Trophoblast cell (in vitro differentiated cells and primary cell): Measurements from ENCODE around the gene DISP3.

Experiments used
- DNase-seq, 2 donors: peaks; one replicate each; pipeline ENCODE4 v3.0.0-alpha.2; 2016
- H2AFZ ChIP-seq: 2 replicates; pipeline ENCODE4 v1.6.1; 2013; ENCODE audit warnings: low read length, moderate library complexity, mild to moderate bottlenecking; ENCODE audit not compliant: insufficient read depth, poor library complexity
- H2AK5ac ChIP-seq: 2 replicates; pipeline ENCODE4 v1.6.1; 2013; ENCODE audit warnings: mild to moderate bottlenecking, low read length
- H2BK120ac ChIP-seq: 2 replicates; pipeline ENCODE4 v1.6.1; 2013; ENCODE audit warnings: low read length, mild to moderate bottlenecking, moderate library complexity; ENCODE audit not compliant: insufficient read depth, poor library complexity
- H2BK12ac ChIP-seq: 2 replicates; pipeline ENCODE4 v1.6.1; 2013; ENCODE audit warnings: mild to moderate bottlenecking, low read length, moderate library complexity
- H2BK5ac ChIP-seq: 2 replicates; pipeline ENCODE4 v1.6.1; 2013; ENCODE audit warnings: low read length, low read depth, moderate library complexity, mild to moderate bottlenecking; ENCODE audit not compliant: poor library complexity
- H3K14ac ChIP-seq: 2 replicates; pipeline ENCODE4 v1.6.1; 2013; ENCODE audit warnings: mild to moderate bottlenecking, low read length
- H3K18ac ChIP-seq: 2 replicates; pipeline ENCODE4 v1.6.1; 2013; ENCODE audit warnings: mild to moderate bottlenecking, low read length
- H3K23ac ChIP-seq: 2 replicates; pipeline ENCODE4 v1.6.1; 2013; ENCODE audit warnings: low read length
- H3K27ac ChIP-seq: 2 replicates; pipeline ENCODE4 v1.5.1; 2013; ENCODE audit warnings: low read depth, mild to moderate bottlenecking, inconsistent platforms, low read length, moderate library complexity
- H3K27me3 ChIP-seq: 2 replicates; pipeline ENCODE4 v1.6.1; 2013; ENCODE audit warnings: inconsistent platforms, mild to moderate bottlenecking, low read length, moderate library complexity; ENCODE audit not compliant: insufficient read depth
- H3K36me3 ChIP-seq, 2 experiments: 1 replicate in 1 of 2; 2 replicates in 1 of 2; pipeline ENCODE4 v1.6.1; 2013; ENCODE audit warnings: low read length in 2 of 2, mild to moderate bottlenecking in 2 of 2, moderate library complexity in 1 of 2; ENCODE audit not compliant: insufficient read depth in 2 of 2, control insufficient read depth in 1 of 2
- H3K4ac ChIP-seq: 2 replicates; pipeline ENCODE4 v1.6.1; 2013; ENCODE audit warnings: low read depth, mild to moderate bottlenecking, low read length, moderate library complexity
- H3K4me1 ChIP-seq, 2 experiments: 1 replicate in 1 of 2; 2 replicates in 1 of 2; pipeline ENCODE4 v1.6.1; 2013; ENCODE audit warnings: low read length in 2 of 2, mild to moderate bottlenecking in 2 of 2, moderate library complexity in 1 of 2; ENCODE audit not compliant: insufficient read depth in 2 of 2, control insufficient read depth in 1 of 2
- H3K4me2 ChIP-seq: 2 replicates; pipeline ENCODE4 v1.6.1; 2013; ENCODE audit warnings: inconsistent platforms, mild to moderate bottlenecking, low read length, moderate library complexity
- H3K4me3 ChIP-seq: 2 replicates; pipeline ENCODE4 v1.5.1; 2013; ENCODE audit warnings: mild to moderate bottlenecking, low read depth, low read length, inconsistent platforms
- H3K79me1 ChIP-seq: one replicate; pipeline ENCODE4 v1.6.1; 2013; ENCODE audit warnings: low read length
- H3K79me2 ChIP-seq: 2 replicates; pipeline ENCODE4 v1.6.1; 2013; ENCODE audit warnings: low read length, mild to moderate bottlenecking; ENCODE audit not compliant: control insufficient read depth, insufficient read depth, poor library complexity
- H3K9ac ChIP-seq: 2 replicates; pipeline ENCODE4 v1.6.1; 2013; ENCODE audit warnings: mild to moderate bottlenecking, low read length
- H3K9me3 ChIP-seq: 2 replicates; pipeline ENCODE4 v1.6.1; 2013; ENCODE audit warnings: low read depth, mild to moderate bottlenecking, control low read depth, inconsistent platforms, low read length; ENCODE audit not compliant: insufficient read depth
- H4K12ac ChIP-seq: 2 replicates; pipeline ENCODE4 v1.6.1; 2013; ENCODE audit warnings: low read depth, mild to moderate bottlenecking, low read length, moderate library complexity
- H4K8ac ChIP-seq: 2 replicates; pipeline ENCODE4 v1.6.1; 2013; ENCODE audit warnings: low read depth, mild to moderate bottlenecking, low read length, moderate library complexity
- H4K91ac ChIP-seq: one replicate; pipeline ENCODE4 v1.6.1; 2013; ENCODE audit warnings: low read depth, mild to moderate bottlenecking, low read length, moderate library complexity
- WGBS: extraction: QIAGEN DNeasy Blood & Tissue Kit; methylation state at CpG from one replicate; pipeline ENCODE4 v1.1.7; 2013; ENCODE audit warnings: missing lambda C conversion rate; ENCODE audit not compliant: insufficient read length, insufficient coverage; ENCODE audit errors: extremely low coverage; 5-methylcytosine and 5-hydroxymethylcytosine counted together

The DISP3 gene

DNA sequence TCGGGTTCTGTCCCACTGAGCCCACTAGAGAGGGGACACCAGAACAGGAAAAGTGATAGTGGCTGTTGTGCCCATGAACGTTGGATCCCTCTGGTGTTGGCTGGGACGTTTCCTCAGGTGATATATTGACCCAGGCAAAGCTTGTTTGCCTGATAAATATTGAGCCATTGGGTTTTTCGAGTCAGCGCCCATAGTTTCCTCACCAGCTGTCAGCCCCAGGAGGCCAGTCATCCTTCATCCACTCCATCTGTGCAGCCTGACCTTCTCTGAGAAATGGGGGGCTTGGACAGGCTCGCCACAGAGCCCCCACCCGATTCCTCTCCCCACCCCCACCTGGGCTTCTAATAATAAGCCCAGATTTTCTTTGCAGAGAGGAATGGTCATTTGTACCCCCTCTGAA lies 13.3 kb downstream of the DISP3 start:
- Histone ChIP-seq H3K27ac (no peak overlapping the region), H3K27me3 (peaks cover 3% of the 10 kb centered on the region), H3K9ac (no peak overlapping the region), H4K12ac (no peak overlapping the region), H4K91ac (no peak overlapping the region), H3K23ac (no peak overlapping the region), H3K14ac (no peak overlapping the region), H4K8ac (no peak overlapping the region), H3K4me3 (no peak overlapping the region), H2BK120ac (no peak overlapping the region), H2AFZ (no peak overlapping the region), H2BK5ac (no peak overlapping the region), H3K79me1 (no peaks in the 10 kb centered on the region), H2BK12ac (no peak overlapping the region), H3K36me3 (no peaks in the 10 kb centered on the region), H3K79me2 (no peaks in the 10 kb centered on the region), H3K18ac (no peak overlapping the region), H3K4me1 (no peaks in the 10 kb centered on the region), H3K9me3 (no peaks in the 10 kb centered on the region), H3K4ac (no peak overlapping the region), H2AK5ac (no peak overlapping the region), H3K4me2 (no peak overlapping the region)
- no peak for DNase-seq
- WGBS, result no CpG with 5 or more reads among the region's 7 CpGs

DNA sequence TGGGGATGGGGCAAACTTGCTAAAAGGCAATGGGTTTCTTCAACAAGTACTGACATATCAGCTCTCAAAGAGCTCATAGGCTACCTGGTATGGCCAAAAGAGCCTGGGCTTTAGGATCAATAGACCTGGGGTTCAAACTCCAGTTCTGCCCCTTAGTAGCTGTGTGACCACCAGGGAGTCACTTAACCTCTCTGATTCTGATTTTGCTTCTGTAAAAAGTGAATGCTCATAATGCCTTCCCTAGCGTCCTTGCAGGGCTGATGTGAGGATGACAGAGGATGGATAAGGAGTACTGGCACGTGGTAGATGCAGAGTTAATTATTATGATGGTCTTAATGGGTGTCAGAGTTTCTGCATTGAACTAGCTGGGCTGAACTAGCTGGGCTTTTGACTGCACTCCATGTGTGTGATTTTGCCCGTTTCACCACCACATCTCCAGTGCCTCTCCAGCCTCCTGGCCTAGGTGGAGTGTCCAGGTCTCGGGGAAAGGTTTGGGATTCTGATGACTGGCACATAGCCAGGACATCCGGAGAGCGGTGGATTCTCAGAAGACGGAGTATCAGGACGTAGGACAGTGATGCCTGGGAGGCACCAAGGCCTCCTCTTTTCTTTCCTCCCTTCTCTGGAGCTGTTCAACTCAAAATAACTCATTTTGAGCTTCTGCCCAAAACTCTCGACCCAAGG lies 15.2 kb downstream of the DISP3 start:
- Histone ChIP-seq H3K23ac (no peak overlapping the region), H2BK5ac (no peak overlapping the region), H3K4me2 (no peak overlapping the region), H3K14ac (no peak overlapping the region), H3K79me1 (no peaks in the 10 kb centered on the region), H3K4ac (no peak overlapping the region), H3K36me3 (no peaks in the 10 kb centered on the region), H3K4me3 (no peak overlapping the region), H2BK120ac (no peak overlapping the region), H4K12ac (no peak overlapping the region), H3K79me2 (no peaks in the 10 kb centered on the region), H3K27me3 (peaks cover 3% of the 10 kb centered on the region), H3K27ac (no peak overlapping the region), H3K9ac (no peak overlapping the region), H2AFZ (no peak overlapping the region), H2BK12ac (no peak overlapping the region), H4K91ac (no peak overlapping the region), H3K4me1 (no peaks in the 10 kb centered on the region), H2AK5ac (no peak overlapping the region), H3K9me3 (no peaks in the 10 kb centered on the region), H4K8ac (no peak overlapping the region), H3K18ac (no peak overlapping the region)
- DNase-seq, result no peak
- WGBS, result no CpG with 5 or more reads among the region's 9 CpGs

DNA sequence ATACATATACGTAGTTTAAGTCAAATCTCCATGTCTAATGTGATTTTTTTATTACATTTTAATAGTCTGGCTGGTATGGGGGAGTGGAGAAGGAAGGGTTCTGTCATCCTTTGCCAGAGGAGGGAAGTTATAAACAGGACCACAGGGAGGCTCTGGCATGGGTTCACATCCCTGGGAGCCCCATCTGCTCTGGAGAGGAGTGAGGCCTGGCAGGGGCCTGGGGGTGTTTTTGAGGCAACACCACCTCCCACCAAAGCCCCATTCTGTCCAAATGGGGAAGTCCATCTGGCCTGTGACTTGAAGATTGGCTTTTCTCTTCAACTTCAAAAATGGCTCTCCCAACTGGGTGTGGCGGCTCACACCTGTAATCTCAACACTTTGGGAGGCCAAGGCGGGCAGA lies 15.8 kb downstream of the DISP3 start:
- no peak overlapping the region for H2BK5ac ChIP-seq
- no peaks in the 10 kb centered on the region for H3K79me2 ChIP-seq
- no CpG with 5 or more reads among the region's 3 CpGs for WGBS

DNA sequence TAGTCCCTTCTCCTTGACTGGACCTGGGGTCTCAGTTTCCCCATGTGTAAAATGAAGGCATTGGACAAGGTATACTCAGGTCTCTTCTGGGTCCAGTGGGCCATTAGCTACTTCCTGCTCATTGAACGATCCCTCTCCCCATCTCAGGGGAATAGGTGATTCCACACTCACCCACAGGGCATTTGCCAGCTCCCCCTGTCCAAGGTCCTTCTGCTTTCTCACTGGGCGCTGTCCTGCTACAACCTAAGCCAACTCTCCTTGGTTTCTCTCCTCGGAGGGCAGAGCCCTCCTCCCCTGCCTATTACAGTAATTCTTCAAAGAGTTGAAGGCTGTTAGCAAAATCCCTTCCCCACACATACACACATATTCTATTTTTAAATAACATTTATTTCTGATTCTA lies 16.6 kb downstream of the DISP3 start:
- H3K14ac ChIP-seq, result no peak overlapping the region
- no peaks in the 10 kb centered on the region for H3K4me1 ChIP-seq
- H3K36me3 ChIP-seq, result no peaks in the 10 kb centered on the region
- H2BK5ac ChIP-seq, result no peak overlapping the region
- H4K8ac ChIP-seq, result no peak overlapping the region
- no peak overlapping the region for H3K9ac ChIP-seq
- H3K4me2 ChIP-seq, result no peak overlapping the region
- H3K18ac ChIP-seq, result no peak overlapping the region
- H3K9me3 ChIP-seq, result no peaks in the 10 kb centered on the region
- WGBS, result no CpG with 5 or more reads among the region's 3 CpGs
- no peak overlapping the region for H2AK5ac ChIP-seq
- no peak overlapping the region for H3K23ac ChIP-seq
- no peak for DNase-seq
- H2BK120ac ChIP-seq, result no peak overlapping the region
- no peak overlapping the region for H2BK12ac ChIP-seq
- H2AFZ ChIP-seq, result no peak overlapping the region
- H3K79me1 ChIP-seq, result no peaks in the 10 kb centered on the region
- no peaks in the 10 kb centered on the region for H3K27me3 ChIP-seq
- no peak overlapping the region for H3K4ac ChIP-seq
- H4K12ac ChIP-seq, result no peak overlapping the region
- no peak overlapping the region for H3K27ac ChIP-seq
- no peak overlapping the region for H3K4me3 ChIP-seq
- no peak overlapping the region for H4K91ac ChIP-seq
- no peaks in the 10 kb centered on the region for H3K79me2 ChIP-seq

More for the DNA sequence above, 15.8 kb downstream of the DISP3 start:
- Histone ChIP-seq H3K27me3 (no peaks in the 10 kb centered on the region), H2BK120ac (no peak overlapping the region), H3K4me1 (no peaks in the 10 kb centered on the region), H3K9ac (no peak overlapping the region), H3K79me1 (no peaks in the 10 kb centered on the region), H3K23ac (no peak overlapping the region), H2BK12ac (no peak overlapping the region), H4K8ac (no peak overlapping the region), H3K4ac (no peak overlapping the region), H3K14ac (no peak overlapping the region), H2AFZ (no peak overlapping the region), H3K9me3 (no peaks in the 10 kb centered on the region), H3K4me3 (no peak overlapping the region), H3K27ac (no peak overlapping the region), H4K91ac (no peak overlapping the region), H2AK5ac (no peak overlapping the region), H4K12ac (no peak overlapping the region), H3K36me3 (no peaks in the 10 kb centered on the region), H3K18ac (no peak overlapping the region), H3K4me2 (no peak overlapping the region)
- no peak for DNase-seq
